Cardiac muscle cell (in vitro differentiated cells and primary cell): ENCODE measurements around the gene EIF4H. TPM values are rescaled to one million over a fixed set of nuclear protein-coding genes. Genes with fewer than 3 reads are reported as not detected.

Experiments used
- DNase-seq, 2 donors: peaks; one replicate each; pipeline versions ENCODE4 v3.0.0 to v3.0.0-alpha.2; 2010 to 2017; ENCODE audit warnings: low read depth in 1 of 2, low spot score in 1 of 2
- H3K27ac ChIP-seq: fragments of 200-600 bp; sonication (generic); 2 replicates; pipeline ENCODE4 v1.5.1; 2016
- H3K27me3 ChIP-seq: fragments of 200-600 bp; sonication (generic); 2 replicates; pipeline ENCODE4 v1.6.0; 2016; ENCODE audit warnings: control low read depth
- H3K36me3 ChIP-seq: fragments of 200-600 bp; sonication (generic); 2 replicates; pipeline ENCODE4 v1.5.1; 2016; ENCODE audit warnings: control low read depth
- H3K4me1 ChIP-seq: fragments of 200-600 bp; sonication (generic); 2 replicates; pipeline ENCODE4 v1.8.1; 2017; ENCODE audit warnings: low read depth, mild to moderate bottlenecking, mixed run types
- H3K4me3 ChIP-seq: fragments of 200-600 bp; sonication (generic); 2 replicates; pipeline ENCODE4 v1.5.1; 2016; ENCODE audit warnings: mild to moderate bottlenecking
- H3K9me3 ChIP-seq: fragments of 200-600 bp; sonication (generic); 2 replicates; pipeline ENCODE4 v1.5.1; 2017; ENCODE audit warnings: low read depth, mild to moderate bottlenecking, control low read depth
- CTCF ChIP-seq: IDR thresholded peaks from 2 replicates; pipeline ENCODE4 v1.5.1; 2012; ENCODE audit warnings: low read depth, mild to moderate bottlenecking, low read length
- polyA plus RNA-seq: library from polyadenylated mRNA; unstranded; fragments of >200 nt; fragmentation: Nextera tagmentation; extraction: Ambion mirVana; gene quantifications from 2 replicates; pipeline ENCODE4 v1.2.1, GENCODE V29; 2016
- total RNA-seq: library from RNA; depleted of rRNA; stranded (reverse); fragments of >200 nt; gene quantifications from 2 replicates; pipeline ENCODE4 v1.2.3, GENCODE V29; 2016

The EIF4H gene
- total and polyA plus RNA-seq, 2 experiments from 2014 or later: 323 to 330 TPM

- DNase-seq: no peak
- H3K27me3 ChIP-seq: no peaks in the 10 kb centered on the region
- peaks cover 28% of the 10 kb centered on the region for H3K36me3 ChIP-seq
- H3K4me1 ChIP-seq: no peaks in the 10 kb centered on the region
- no peak overlapping the region for H3K4me3 ChIP-seq
- no peak overlapping the region for H3K27ac ChIP-seq
- no peak for TF ChIP-seq CTCF
- H3K9me3 ChIP-seq: no peaks in the 10 kb centered on the region
Measured at GRCh38 chr7:74240482-74240881, 66.3 kb downstream of the EIF4H start.

GRCh38 chr7:74242122-74242443, 67.9 kb downstream of the EIF4H start:
- H3K36me3 ChIP-seq: peaks cover 22% of the 10 kb centered on the region
- no peaks in the 10 kb centered on the region for H3K9me3 ChIP-seq
- no peaks in the 10 kb centered on the region for H3K4me1 ChIP-seq
- no peak for TF ChIP-seq CTCF
- H3K27ac ChIP-seq: no peak overlapping the region
- no peaks in the 10 kb centered on the region for H3K27me3 ChIP-seq
- DNase-seq: no peak
- no peak overlapping the region for H3K4me3 ChIP-seq

DNA sequence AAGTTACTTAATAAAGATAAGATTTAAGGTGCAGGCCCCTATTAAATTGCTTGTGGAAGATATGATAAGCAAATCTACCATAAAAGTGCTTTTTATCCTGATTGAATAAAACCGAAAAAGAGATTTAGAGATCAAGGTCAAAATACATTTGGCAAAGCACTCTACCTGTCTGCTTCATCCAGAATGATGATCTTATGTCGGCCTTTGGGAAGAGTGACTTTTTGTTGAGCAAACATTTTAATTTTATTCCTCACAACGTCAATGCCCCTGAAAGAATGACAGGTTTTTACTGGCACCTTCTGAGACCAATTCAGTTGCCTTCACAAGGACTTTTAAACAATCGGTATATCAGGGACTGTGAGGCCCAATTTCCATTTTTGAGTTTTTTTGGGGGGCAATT, 72.3 kb downstream of the EIF4H start:
- no peak overlapping the region for H3K27ac ChIP-seq
- no peaks in the 10 kb centered on the region for H3K9me3 ChIP-seq
- DNase-seq: no peak
- no peaks in the 10 kb centered on the region for H3K27me3 ChIP-seq
- H3K4me1 ChIP-seq: no peaks in the 10 kb centered on the region
- TF ChIP-seq CTCF: no peak
- H3K4me3 ChIP-seq: no peak overlapping the region
- H3K36me3 ChIP-seq: peaks cover 21% of the 10 kb centered on the region

Other genes with a start within 250 kb of the EIF4H start
- 0.77 and 0.88 TPM in 2 replicates for gene ELN, start 146.2 kb upstream of the EIF4H start, total RNA-seq
- 0.54 TPM in 1 of 2 replicates, not detected in the other for gene ELN, start 146.2 kb upstream of the EIF4H start, polyA plus RNA-seq
- 50.1 and 54.4 TPM in 2 replicates for gene LIMK1, start 90.6 kb upstream of the EIF4H start, total RNA-seq
- gene LIMK1, start 90.6 kb upstream of the EIF4H start, polyA plus RNA-seq: 14.4 and 15.6 TPM in 2 replicates
- gene LAT2, start 35.6 kb downstream of the EIF4H start, total RNA-seq: 0.63 and 1.1 TPM in 2 replicates
- 0.86 and 0.94 TPM in 2 replicates for gene LAT2, start 35.6 kb downstream of the EIF4H start, polyA plus RNA-seq
- 14.6 and 26.8 TPM in 2 replicates for gene RFC2, start 80.0 kb downstream of the EIF4H start, total RNA-seq
- gene RFC2, start 80.0 kb downstream of the EIF4H start, polyA plus RNA-seq: 49.2 and 69.2 TPM in 2 replicates
- 20.0 and 27.6 TPM in 2 replicates for gene CLIP2, start 115.1 kb downstream of the EIF4H start, total RNA-seq
- gene CLIP2, start 115.1 kb downstream of the EIF4H start, polyA plus RNA-seq: 9.4 and 11.1 TPM in 2 replicates